Heart right ventricle (tissue), 16 donors: ENCODE results near the gene LHPP. TPM values are rescaled to one million over a fixed set of nuclear protein-coding genes. Genes with fewer than 3 reads are reported as not detected.

ENCODE experiments used
- ATAC-seq, 8 donors: fragments of 200-7000 bp; cut with Tn5 transposase; one replicate each; pipeline ENCODE4 v1.9.1; 2020; ENCODE audit warnings: mild to moderate bottlenecking in 8 of 8, moderate library complexity in 8 of 8, moderate number of reproducible peaks in 1 of 8
- DNase-seq, 2 donors: peaks; one replicate each; pipeline ENCODE4 v3.0.0-alpha.2; 2020
- H3K27ac ChIP-seq, 10 donors: fragments of 200-600 bp; sonication (generic) in 2 of 10; one replicate each; pipeline versions ENCODE4 v1.5.0 to v1.8.0; 2020 to 2022; ENCODE audit warnings: mild to moderate bottlenecking in 3 of 10
- H3K27me3 ChIP-seq, 7 donors: fragments of 200-600 bp; one replicate each; pipeline ENCODE4 v1.8.0; 2021 to 2022; ENCODE audit warnings: mild to moderate bottlenecking in 2 of 7
- H3K36me3 ChIP-seq, 9 donors: fragments of 200-600 bp; sonication (generic) in 1 of 9; one replicate each; pipeline versions ENCODE4 v1.5.0 to v1.8.0; 2020 to 2022; ENCODE audit warnings: mild to moderate bottlenecking in 2 of 9
- H3K4me1 ChIP-seq, 9 donors: fragments of 200-600 bp; sonication (generic) in 1 of 9; one replicate each; pipeline versions ENCODE4 v1.5.0 to v1.8.0; 2020 to 2022; ENCODE audit warnings: mild to moderate bottlenecking in 4 of 9
- H3K4me3 ChIP-seq, 10 donors: fragments of 200-600 bp; sonication (generic) in 2 of 10; one replicate each; pipeline versions ENCODE4 v1.5.0 to v1.8.0; 2020 to 2022; ENCODE audit warnings: mild to moderate bottlenecking in 7 of 10, moderate library complexity in 2 of 10
- H3K9me3 ChIP-seq, 11 donors: fragments of 200-600 bp in 10 of 11; sonication (generic) in 2 of 11; one replicate each; pipeline versions ENCODE4 v1.5.0 to v1.8.0; 2013 to 2022; ENCODE audit warnings: mild to moderate bottlenecking in 2 of 11, control low read depth in 1 of 11, moderate library complexity in 1 of 11
- WGBS, 2 donors: extraction: QIAGEN DNeasy Blood & Tissue Kit; methylation state at CpG; one replicate each; pipeline ENCODE4 v1.1.7; 2013; ENCODE audit warnings: inconsistent platforms in 1 of 2; 5-methylcytosine and 5-hydroxymethylcytosine counted together
- intact Hi-C, 10 donors: fragments of 100-400 bp; cut with DNase I; formaldehyde crosslinking; loops; one replicate each; pipeline versions ENCODE4 v1.11.1 to v1.14.2; 2022
- polyA plus RNA-seq, 2 donors: library from polyadenylated mRNA; stranded (reverse); fragments of 200-250 nt; gene quantifications; one replicate each; pipeline ENCODE4 v1.2.3, GENCODE V29; 2013
- total RNA-seq, 10 donors: library from RNA; stranded (reverse); fragmentation: NEBNext Ultra II Directional in 3 of 10; extraction: Animal tissue kit (Norgen Biotek cat#: 25700) in 3 of 10; gene quantifications; one replicate each; pipeline versions ENCODE4 v1.2.1 to v1.2.4, GENCODE V29; 2021 to 2023
- TF ChIP-seq, protein P1 (sequence below), 9 donors: fragments of 200-600 bp; sonication (generic) in 2 of 9; IDR thresholded peaks; one replicate each; pipeline versions ENCODE4 v1.5.0 to v1.8.0; 2021 to 2022; ENCODE audit warnings: antibody characterized with exemption in 9 of 9, mild to moderate bottlenecking in 5 of 9, moderate library complexity in 1 of 9
- donor health status: Arrhythmogenic right ventricular cardiomyopathy.
- donor health status: ischemic (EF 13 %, LVEDD 7.1; RV severe dilation, severe dysfunction).
- donor health status: healthy with polysubstance abuse.
- donor health status: DM: no; HTN: yes; CAD: no.
- donor health status: DM: no; HTN: no; CAD: no.
- donor health status: ischemic (EF 25% LVEDD 6.9; RV normal size, moderate dysfunction).
- donor health status: ischemic (EF 25% LVEDD 5.7; RV mildly dilated, moderate dysfunction).
- donor health status: healthy.
- donor health status: DM: yes; HTN: yes; CAD: no.
- donor health status: Ischemic cardiomyopathy.
- donor health status: ischemic (EF 35%, LVEDD 5.7; RV mildly dilated, moderate dysfunction).
- donor health status: nonischemic (EF 11% LVEDD 7.7; RV severe dilation, severe dysfunction).
- donor health status: DM: yes; HTN: yes; CAD: no.
- donor health status: PGD.
- donor health status: ischemic (EF 29% LVEDD 5.4; RV normal size, mild dysfunction).
- donor health status: nonischemic (EF 23%, LVEDD 6.1; RV moderate dilation, normal function).

Gene LHPP
- total and polyA plus RNA-seq, 12 donors: 4.2 to 20.5 (median 11.7) TPM

DNA sequence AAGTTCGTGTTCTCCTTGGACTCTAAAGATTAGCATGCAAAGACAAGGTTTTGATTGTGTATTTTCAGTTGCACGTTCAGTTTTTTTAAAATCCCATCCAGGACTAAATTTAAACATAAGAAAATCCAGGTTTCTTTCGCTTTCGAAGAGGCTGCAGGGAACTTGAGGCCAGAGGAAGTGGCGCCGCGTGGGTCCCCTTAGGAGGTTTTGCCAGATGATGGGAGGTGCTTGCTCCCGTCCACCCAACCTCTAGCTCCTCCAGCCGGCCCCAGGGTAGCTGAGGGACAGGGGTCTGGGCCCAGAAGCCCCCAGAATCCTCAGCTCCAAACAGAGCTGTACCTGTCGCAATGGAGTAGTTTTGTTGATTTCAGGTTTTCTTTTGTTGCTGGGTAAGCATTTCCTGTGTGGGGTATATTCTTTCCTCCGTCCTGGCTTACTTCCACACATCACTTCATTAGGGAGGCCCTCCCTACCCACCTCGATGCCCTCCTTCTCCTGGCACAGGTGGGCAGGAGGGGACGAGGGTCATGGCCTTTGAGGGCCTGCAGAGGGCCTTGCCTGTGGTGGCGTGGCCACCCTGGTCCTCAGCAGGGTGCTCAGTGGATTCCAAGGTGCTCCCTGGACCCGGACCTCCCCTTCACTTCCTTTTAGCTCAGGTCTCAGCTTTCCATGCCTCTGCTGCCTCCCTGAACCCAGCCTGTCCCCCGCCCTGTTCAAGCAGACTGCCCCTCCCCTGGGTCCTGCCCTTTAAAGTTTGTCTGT is 32.6 kb downstream of the LHPP start:
- H3K27ac ChIP-seq: peak overlapping the region in 1 of 10 donors; percentile 58
- H3K36me3 ChIP-seq: peaks cover 0 to 5% (median 0%) of the 10 kb centered on the region in 9 donors
- intact Hi-C loops: no loop called here
- H3K4me1 ChIP-seq: peaks cover 0 to 5% (median 0%) of the 10 kb centered on the region in 9 donors
- 75 to 82% methylated on average over 16 of the region's 16 CpGs for WGBS, 2 donors
- TF ChIP-seq, protein P1, sequence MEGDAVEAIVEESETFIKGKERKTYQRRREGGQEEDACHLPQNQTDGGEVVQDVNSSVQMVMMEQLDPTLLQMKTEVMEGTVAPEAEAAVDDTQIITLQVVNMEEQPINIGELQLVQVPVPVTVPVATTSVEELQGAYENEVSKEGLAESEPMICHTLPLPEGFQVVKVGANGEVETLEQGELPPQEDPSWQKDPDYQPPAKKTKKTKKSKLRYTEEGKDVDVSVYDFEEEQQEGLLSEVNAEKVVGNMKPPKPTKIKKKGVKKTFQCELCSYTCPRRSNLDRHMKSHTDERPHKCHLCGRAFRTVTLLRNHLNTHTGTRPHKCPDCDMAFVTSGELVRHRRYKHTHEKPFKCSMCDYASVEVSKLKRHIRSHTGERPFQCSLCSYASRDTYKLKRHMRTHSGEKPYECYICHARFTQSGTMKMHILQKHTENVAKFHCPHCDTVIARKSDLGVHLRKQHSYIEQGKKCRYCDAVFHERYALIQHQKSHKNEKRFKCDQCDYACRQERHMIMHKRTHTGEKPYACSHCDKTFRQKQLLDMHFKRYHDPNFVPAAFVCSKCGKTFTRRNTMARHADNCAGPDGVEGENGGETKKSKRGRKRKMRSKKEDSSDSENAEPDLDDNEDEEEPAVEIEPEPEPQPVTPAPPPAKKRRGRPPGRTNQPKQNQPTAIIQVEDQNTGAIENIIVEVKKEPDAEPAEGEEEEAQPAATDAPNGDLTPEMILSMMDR (IDR thresholded peaks at IDR 0.05): no peak
- no peaks in the 10 kb centered on the region for H3K27me3 ChIP-seq
- ATAC-seq (peak in 1 of 8 donors; percentile 36), DNase-seq (no peak)
- H3K9me3 ChIP-seq: no peaks in the 10 kb centered on the region
- peak overlapping the region in 1 of 10 donors; percentile 31 for H3K4me3 ChIP-seq

DNA sequence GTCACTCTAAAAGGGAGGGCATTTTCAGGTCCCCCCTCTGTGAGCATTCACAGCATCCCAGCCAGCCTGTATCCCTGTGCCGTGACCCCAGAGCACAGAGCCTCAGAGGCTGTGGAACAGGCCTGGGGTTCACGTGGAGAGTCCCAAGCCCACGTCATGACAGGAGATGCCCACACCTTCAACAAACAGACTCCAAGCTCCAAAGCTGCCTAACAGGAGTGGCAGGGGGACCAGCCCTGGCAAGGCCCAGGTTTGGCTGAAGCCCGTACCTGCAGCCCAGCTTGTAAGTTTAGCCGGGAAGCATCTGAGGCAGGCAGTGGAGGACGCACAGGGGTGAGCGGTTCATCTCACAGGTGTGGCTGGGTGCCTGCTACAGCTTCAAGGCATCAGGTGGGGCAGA is 33.5 kb downstream of the LHPP start:
- Histone ChIP-seq H3K4me1 (peaks cover 0 to 5% (median 0%) of the 10 kb centered on the region in 9 donors), H3K9me3 (no peaks in the 10 kb centered on the region), H3K4me3 (no peak overlapping the region), H3K36me3 (peaks cover 0 to 10% (median 0%) of the 10 kb centered on the region in 9 donors), H3K27ac (no peak overlapping the region), H3K27me3 (no peaks in the 10 kb centered on the region)
- TF ChIP-seq, protein P1 (IDR thresholded peaks at IDR 0.05): no peak
- DNase-seq: no peak
- 93 to 99% methylated on average over 7 of the region's 7 CpGs for WGBS, 2 donors
- ATAC-seq: no peak
- intact Hi-C loops: no loop called here

DNA sequence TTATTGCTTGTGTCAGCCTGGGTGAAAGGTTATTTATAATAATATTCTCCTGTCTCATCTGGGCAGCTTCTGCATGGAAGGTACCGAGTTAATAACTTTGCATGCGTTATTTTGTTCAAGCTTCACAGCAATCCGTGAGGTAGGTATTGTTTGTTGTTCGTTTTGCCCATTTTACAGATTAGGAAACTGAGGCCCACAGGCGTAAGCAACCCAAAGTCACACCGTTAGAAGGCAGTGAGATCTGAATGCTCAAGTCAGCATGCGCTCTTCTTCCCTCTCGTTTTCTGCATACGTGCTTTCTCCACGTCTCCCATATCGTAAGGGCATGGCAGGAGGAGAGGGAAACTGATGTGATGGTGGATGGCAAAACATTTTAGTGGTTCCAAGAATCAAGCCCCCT is 34.1 kb downstream of the LHPP start:
- intact Hi-C loops: no loop called here
- Histone ChIP-seq H3K36me3 (peaks cover 0 to 10% (median 0%) of the 10 kb centered on the region in 9 donors), H3K27me3 (no peaks in the 10 kb centered on the region), H3K4me1 (peaks cover 0 to 5% (median 0%) of the 10 kb centered on the region in 9 donors), H3K27ac (no peak overlapping the region), H3K4me3 (no peak overlapping the region), H3K9me3 (peaks cover 0 to 5% (median under 1%) of the 10 kb centered on the region in 11 donors)
- 95 to 96% methylated on average over 11 of the region's 11 CpGs for WGBS, 2 donors
- no peak for DNase-seq
- no peak for ATAC-seq
- TF ChIP-seq, protein P1 (IDR thresholded peaks at IDR 0.05): no peak

DNA sequence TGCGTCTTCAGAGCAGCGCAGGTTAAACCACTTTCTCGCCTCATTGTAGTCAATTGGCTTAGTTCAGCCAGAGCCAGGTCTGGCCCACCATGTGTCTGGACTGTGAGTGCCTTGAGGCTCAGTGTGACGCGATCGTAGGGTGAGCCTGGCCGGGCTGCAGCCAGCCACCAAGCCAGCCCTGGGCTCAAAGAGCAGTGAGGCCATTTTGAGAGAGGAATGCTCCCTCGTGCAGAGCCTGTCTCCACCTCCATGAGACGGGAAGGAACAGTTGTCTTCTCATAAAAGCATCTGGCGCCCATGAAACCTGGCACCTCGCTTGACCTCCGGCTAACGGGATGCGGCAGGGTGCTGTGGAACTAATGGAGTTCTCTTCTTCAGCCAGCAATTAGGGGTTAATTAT is 34.5 kb downstream of the LHPP start:
- Histone ChIP-seq H3K27ac (no peak overlapping the region), H3K27me3 (no peaks in the 10 kb centered on the region), H3K4me1 (peaks cover 0 to 5% (median 0%) of the 10 kb centered on the region in 9 donors), H3K36me3 (peaks cover 0 to 9% (median 0%) of the 10 kb centered on the region in 9 donors), H3K9me3 (peaks cover 0 to 9% (median 5%) of the 10 kb centered on the region in 11 donors), H3K4me3 (no peak overlapping the region)
- DNase-seq (no peak), ATAC-seq (no peak)
- TF ChIP-seq, protein P1 (IDR thresholded peaks at IDR 0.05): no peak
- 92% methylated on average over 14 of the region's 14 CpGs for WGBS, 2 donors
- intact Hi-C loops: no loop called here
